ACHN (cell line): ENCODE results near the gene HNF4A.

Experiments used
- DNase-seq: peaks from one replicate; pipeline ENCODE4 v3.0.0-alpha.2; 2015
- in situ Hi-C: cut with HindIII; loops from 2 replicates; pipeline ENCODE4 v1.10.0; 2017; ENCODE audit warnings: low sequenced_read_pairs, low pct_ligation_motif_present, low pct_unique_long_range_greater_than_20kb

HNF4A gene

DNA sequence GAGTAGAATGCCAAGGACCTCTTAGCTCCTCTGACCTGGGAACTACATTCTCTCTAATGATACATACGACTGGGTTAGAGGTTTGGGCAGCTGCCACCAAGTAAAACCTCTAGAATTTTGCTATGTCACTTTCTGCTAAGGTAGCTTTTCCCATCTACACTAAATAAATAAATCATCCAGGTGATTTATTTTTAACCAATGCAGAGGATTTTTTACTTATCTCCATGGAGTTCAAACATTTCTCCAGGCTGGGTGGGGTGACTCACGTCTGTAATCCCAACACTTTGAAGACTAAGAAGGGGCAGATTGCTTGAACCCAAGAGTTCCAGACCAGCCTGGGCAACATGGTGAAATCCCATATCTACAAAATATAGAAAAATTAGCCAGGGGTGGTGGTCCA, 27.1 kb downstream of the HNF4A start:
- DNase-seq = no peak
- in situ Hi-C loops = no loop called here

DNA sequence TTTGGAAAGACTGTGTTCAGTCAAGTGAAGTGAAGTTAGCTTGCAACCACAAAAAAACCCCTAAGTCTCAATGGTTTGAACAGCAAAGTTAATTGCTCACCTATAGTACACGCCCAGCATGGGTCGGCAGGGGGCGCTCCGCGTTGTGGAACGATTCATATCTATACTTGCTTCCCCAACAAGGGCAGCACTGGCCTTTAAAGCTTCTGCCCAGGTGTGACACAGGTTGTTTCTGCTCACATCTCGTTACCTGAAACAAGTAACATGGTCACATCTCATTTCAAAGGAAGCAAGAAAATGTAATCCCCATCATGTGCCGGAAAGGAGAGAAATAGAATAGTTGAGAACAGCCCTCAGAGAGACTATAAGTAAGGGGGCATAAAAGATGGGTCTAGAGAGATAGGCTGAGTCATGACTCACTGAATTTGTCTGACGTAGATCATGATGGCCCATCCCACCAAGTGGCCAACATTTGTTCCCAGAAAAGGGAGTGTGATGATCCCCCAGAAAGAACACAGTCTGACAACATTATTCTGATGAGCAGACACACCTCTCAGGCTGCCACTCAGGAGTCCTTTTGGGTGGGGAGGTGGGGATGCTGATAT, 29.0 kb downstream of the HNF4A start:
- in situ Hi-C loops = no loop called here
- DNase-seq = peak; percentile 62

DNA sequence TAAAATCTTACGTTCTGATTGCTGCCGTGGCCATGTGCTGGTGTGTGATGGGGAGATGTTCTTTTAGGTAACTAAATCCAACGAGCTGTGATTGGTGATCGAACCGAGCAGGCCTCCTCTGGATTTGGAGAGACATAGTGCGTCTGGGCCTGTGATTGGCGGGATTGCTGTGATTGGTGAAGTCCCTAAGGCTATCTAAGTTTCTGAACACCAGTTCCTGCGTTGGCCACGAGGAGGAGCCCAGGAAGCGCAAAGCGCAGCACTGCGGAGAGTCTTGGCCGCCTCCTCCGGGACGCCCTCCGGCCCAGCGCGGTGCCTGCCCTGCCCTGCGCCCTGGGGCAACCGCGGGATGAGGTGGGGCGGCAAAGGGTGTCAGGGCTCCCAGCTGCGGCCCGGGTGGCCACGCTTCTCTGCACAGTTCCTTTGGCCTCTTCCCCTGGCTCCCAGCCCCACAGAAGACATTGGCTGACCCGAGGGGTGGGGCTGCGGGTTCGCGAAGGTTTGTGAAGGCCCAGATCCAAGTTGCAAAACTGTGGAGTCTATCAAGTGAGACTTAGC, 33.0 kb downstream of the HNF4A start:
- peak; percentile 76 for DNase-seq
- in situ Hi-C loops = no loop called here

DNA sequence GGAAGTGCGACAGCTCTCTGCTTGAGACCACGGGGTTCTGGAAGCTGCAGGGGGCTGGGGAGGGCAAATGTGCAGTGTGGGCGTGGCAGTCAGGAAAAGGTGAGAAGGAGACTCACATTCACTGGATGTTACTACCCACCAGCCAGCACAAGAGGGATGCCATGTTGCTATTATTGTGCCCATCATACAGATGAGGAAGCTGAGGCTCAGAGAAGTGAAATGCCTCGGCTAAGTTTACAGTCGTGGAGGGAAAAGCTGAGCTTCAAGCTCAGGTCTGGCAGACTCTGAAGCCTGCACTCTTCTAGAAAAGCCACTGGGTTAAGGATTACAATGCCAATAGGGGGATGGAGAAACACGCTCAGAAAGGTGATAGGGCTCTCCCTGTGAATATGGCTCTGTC, 34.4 kb downstream of the HNF4A start:
- in situ Hi-C loops = no loop called here
- no peak for DNase-seq

DNA sequence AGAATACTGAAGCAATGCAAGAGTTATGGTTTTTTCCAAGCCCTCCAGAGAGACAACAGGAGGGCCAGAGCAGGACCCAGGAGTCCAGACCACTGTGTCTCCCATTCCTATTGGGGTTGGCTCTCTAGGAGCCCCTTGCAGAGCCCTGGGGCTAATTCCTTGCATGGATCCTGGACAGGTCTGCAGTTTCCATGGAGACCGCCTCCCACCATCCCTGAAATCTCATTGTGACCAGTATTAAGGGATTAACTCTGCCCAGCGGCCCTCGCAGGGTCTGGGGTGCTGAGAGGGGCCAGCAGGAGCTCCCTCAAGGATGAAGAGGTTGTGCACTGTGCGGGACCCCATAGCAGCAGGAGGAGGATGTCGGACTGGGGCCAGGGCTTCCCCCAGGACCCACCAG, 34.8 kb downstream of the HNF4A start:
- in situ Hi-C loops = no loop called here
- no peak for DNase-seq

DNA sequence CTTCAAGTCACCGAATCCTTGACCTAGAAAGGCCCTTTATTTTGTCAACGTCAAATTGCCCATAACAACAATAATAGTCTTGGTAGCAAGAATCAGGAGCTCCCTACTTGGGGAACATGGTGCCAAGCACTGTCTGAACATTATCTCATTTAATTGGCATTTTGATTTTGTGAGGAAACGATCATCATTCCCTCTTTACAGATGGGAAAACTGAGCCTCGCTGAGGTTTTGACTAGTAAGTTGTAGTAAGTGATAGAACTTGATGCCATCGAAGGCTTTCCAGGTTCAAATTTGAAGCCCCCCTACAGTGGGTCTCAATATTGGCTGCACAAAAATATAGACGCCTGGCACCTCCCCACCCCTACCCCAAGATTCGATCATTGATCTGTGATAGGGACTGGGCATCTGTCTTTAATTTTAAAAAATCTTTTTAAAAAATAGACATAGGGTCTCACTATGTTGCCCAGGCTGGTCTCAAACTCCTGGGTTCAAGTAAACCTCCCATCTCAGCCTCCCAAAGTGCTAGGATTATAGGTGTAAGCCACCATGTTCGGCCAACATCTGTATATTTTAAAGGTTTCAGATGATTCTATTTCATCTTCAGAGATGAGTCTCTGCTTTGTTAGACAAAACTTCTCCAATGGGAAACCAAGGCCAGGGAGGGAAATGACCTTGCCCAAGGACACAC, 36.7 kb downstream of the HNF4A start:
- in situ Hi-C loops = no loop called here
- DNase-seq = no peak

DNA sequence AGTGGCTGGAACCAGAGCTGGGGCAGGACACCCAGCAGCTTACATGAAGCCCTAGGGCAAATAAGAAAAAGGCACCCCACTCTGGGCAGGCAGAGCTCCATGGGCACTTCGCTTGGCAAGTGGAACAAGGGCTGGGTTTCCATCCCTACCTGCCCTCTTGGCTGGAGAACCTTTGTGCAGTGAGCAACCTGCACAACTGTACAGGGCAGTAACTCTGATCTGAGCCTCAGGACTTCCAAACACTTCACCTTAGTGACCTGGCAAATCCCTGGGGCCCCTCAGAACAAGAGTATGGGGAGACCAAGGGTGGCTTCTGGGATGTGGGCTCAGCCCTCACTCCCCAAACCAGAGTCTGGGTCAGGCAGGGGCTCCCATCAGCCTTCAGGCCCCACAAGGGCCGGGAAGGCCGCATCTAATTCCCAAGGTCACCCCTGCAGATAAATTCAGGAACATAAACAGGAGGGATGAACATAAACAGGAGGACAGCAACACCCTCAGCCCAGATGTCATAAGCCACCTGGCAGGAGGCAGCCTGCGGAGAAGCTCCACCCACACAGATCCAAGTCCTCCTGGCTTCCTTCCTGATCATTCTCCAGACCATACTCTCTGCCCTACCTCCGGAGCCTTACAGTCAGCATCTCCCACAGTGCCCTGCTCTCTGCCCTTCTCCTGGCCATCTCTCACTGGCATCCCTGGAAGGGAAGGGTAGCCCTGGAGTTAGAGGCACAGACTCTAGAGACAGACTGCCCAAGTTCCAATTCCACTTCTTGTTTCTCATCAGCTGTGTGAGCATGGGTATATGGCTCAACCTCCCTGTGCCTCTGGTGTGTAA, 37.5 kb downstream of the HNF4A start:
- DNase-seq = no peak
- in situ Hi-C loops = no loop called here

DNA sequence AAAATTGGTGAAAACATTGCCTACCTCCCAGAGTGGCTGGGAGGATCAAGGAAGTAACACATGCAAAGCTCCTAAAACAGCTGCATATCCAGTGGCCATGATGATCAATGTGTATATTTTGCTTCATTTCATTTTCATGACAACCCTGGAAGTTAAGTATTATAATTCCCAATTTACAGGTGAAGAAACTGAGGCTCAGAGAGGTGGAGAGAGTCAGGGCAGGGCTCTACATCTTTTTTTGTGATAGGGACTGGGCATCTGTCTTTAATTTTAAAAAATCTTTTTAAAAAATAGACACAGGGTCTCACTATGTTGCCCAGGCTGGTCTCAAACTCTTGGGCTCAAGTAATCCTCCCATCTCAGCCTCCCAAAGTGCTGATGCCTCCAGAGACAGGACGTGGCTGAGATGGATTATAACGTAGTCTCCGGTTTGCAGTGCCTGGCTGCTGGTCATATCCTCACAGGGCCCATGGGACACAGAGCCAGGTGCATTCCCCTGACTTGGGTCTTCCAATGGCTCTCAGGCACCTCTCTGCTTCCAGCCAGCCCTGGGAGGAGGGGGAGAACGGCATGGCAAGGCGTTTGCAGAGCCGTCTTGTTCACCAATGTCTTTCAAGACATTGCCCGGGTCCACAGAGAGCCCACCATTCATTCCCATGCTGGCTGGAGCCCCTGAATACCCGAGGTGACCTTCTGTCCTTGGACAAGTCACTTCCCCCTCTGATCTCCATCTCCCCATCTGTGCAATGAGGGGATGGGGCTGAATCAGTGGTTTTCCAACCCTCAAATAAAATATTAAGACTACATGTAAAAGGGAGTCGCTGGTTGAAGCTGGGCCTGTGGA, 38.3 kb downstream of the HNF4A start:
- in situ Hi-C loops = no loop called here
- no peak for DNase-seq

DNA sequence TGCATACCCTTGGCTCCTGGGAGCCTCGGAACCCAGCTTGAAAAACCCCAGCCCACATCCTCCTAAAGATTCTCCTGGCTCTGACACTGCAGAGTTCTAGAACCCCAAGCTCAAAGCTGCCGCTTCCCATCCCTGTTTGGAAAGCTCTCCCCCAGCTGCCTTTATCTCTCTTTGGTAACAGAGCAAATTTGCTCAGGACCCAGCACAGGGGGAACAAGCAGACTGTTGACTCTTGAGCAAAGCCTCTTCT, 38.9 kb downstream of the HNF4A start:
- in situ Hi-C loops = no loop called here
- no peak for DNase-seq

DNA sequence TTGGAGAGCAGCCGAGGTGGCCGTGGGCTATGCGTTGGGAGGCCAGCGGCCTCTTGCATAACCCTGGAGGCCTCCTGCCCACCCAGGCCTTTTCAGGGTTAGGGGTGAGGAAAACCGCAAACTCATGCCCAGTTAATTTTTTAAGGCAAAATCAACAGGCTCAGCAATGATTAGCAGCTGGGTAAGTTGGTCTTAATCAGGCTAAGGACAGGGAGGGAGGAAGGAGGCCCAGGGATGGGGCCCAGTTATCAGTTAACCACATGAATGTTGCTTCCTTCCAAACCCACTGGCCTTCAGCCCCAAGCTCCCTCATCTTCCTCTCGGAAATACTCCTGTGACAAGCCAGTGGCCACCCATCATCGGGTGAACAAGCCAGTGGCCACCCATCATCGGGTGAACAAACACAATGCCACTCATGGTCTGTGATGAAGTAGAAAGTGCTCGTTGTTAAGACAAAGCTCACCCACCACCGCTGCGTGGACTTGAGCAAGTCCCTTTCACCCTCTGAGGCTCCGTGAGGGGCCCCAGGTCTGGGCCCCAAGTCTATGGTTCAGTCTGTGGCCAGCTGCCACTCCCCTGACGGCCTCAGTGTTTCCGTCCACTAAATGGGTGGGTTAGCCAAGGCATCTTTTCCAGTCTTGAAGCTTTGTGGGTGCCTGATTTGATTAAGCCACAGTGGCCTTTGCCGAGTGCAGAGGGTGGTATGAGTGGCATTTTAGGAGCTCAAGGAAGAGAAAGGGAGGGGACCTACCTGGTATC, 39.4 kb downstream of the HNF4A start:
- in situ Hi-C loops = no loop called here
- no peak for DNase-seq

DNA sequence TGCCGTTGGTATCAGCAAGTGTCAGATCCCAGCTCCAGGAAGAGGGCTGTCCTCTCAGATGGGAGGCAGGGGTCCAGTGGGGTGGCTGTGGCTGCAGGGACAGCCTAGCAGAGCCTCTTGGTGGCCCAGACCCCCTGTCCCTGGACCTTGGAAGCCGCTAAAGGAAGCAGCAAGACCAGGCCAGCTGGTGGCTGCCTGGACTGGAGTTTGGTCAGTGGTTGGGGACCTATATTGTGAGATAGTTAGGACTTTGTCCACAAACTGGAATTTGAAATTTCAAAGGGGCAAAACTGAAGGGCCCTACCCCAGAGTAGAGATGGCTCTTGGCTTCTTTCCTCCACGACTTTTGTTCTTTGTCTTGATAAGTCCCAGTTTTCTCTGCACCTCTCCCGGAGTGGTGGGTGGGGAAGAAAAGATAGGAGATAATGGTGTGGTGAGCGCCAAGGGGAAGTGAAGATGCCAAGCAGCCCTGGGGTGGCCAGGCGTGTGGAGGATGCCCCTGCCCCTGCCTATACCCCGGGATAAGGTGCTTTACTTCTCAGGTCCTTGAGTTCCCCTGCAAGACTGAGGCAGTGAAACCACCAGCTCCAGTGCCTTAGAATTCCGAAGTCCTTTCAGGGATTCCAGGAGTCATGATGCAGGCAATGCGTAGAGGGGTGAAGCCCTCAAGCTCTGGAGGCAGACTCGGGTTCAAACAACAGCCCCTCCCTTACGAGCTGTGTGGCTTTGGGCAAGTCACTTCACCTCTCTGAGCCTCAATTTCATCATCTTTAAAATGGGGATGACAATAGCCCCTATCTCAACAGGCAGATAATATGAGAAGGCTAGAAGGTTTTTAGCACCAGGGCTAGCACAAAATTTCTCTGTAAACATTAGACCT, 40.2 kb downstream of the HNF4A start:
- in situ Hi-C loops = no loop called here

DNA sequence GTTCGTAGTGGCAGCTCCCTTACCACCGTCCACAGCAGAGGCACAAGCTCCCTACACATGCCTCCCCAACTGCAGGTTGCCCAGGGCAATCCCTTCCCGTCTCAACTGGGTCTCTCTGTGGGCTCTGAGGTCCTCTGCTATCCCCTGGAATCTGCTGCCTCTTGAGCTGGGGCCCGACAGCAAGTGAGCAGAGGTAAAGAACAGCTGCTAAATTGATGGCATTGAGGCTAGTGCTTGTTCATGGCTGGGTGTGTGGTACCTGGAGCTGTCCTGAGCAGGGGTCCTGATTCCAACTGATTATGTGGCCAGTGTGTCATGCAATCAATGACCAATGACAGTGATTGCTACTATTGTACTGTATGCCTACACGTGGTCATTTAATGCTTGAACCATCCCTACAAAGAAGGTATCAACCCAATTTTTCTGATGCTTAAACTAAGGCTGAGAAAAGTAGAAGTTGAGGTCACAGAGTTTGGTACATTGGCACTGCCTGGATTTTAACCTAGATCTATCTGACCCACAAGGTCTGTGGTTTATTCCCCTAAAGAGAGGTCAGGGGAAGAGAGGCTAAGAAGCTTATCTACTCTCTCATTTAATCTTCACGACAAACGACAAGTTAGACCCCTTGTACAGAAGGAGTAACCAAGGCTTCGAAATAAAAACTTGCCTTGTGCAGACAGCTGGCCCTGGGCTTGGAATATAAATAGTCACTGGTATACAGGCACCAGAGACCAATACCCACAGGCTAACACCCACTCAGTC, 41.1 kb downstream of the HNF4A start:
- in situ Hi-C loops = no loop called here
- DNase-seq = no peak

More for the DNA sequence above, 40.2 kb downstream of the HNF4A start:
- DNase-seq = no peak

DNA sequence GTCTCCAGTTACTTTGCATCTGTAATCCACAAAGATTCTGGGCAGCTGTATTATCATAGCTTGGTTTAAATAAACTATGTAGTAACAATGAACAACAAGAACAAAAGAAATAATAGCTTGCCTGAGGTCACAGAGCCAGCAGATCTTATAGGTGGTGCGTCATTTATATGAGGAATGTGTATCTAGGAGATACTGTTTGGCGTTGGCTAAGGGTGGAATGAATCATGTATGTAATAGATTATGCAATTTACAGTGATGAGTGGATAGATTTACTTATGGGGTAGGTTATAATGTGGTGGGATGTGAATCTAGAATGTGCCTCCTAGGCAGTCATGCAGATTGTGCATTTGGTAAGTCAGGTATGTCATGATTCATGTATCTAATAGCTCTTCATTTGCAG, 42.8 kb downstream of the HNF4A start:
- DNase-seq = no peak
- in situ Hi-C loops = no loop called here

DNA sequence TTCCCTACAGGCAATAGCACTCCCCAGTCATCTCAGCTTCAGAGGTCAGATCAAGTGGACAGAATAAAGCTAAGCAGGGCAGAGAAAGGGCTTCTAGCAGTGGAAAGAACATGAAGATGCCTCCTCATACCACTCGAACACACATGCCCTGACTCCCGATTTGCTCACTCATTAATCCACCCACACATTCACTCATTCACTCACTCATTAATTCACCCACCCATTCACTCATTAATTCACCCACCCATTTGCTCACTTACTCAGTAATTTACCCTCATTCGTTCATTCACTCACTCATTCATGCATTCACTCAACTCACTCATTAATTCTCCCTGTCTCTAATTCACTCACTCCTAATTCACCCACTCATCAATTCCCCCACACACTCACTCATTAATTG, 43.9 kb downstream of the HNF4A start:
- in situ Hi-C loops = no loop called here
- no peak for DNase-seq

DNA sequence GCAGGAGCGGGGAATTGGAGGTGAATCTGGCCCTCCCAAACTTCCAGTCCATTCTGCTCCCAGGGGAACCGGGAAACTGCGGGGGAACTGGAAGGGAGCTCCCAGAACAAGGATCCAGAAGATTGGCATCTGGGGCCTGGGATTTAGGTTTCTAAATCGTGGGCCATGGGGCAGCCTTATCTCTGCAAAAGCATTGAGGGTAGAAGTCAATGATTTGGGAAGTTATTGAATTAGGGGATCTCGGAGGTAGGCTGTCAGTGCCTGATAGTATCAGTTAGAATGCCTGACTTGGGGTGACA, 45.1 kb downstream of the HNF4A start:
- in situ Hi-C loops = no loop called here

DNA sequence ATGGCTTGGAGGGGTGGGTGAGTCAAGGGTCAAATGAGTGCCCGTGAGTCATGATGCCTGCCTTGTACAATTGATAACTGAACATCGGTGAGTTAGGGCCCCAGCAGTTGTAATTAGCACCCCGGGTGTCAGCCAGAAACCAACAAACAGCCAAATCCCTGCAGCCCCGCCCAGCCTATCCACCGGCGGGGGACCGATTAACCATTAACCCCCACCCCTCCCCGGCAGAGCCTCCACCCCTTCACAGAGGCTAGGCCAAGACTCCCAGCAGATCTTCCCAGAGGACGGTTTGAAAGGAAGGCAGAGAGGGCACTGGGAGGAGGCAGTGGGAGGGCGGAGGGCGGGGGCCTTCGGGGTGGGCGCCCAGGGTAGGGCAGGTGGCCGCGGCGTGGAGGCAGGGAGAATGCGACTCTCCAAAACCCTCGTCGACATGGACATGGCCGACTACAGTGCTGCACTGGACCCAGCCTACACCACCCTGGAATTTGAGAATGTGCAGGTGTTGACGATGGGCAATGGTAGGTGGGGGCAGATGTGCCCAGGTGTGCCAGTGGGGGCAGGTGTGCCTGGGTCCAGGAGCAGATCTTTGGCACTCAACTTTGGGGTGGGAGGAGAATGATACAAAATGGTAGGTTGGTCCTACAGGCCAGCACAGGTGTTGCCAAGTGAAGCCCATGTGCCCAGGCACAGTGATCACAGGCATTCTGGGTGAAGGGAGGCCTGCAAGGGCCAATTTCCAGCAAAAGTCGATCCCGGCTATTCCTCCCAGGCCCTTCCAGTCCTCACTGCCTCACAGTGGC, 45.7 kb downstream of the HNF4A start:
- DNase-seq = no peak
- in situ Hi-C loops = no loop called here

More for the DNA sequence above, 45.1 kb downstream of the HNF4A start:
- no peak for DNase-seq
